A549 treated with Hydrocortisone at 1 μM for 4 hours (cell line): ENCODE measurements around the gene ANAPC16. TPM values are rescaled to one million over a fixed set of nuclear protein-coding genes. Genes with fewer than 3 reads are reported as not detected.

Experiments used
- total RNA-seq: library from RNA; stranded (reverse); fragments of 200-300 nt; extraction: Qiagen RNA extraction; gene quantifications from 5 replicates; pipeline ENCODE4 v1.2.3, GENCODE V29; 2022

ANAPC16 gene
- 60.5 to 89.7 TPM (median 86.2 TPM) in 5 replicates for total RNA-seq

GRCh38 chr10:72215611-72216549 lies at the start of gene ANAPC16, which contains the start of gene ASCC1:
Gene ANAPC16 (plus strand): TSS chr10:72216012. CDS start chr10:72223915, 7,903 bp downstream.
Gene ASCC1 (minus strand): TSS chr10:72216276. CDS start chr10:72213298, 2,978 bp downstream.

GRCh38 chr10:72273410-72274212 lies 57.8 kb downstream of the ANAPC16 start, which contains the start of gene DDIT4:
Gene DDIT4 (plus strand): TSS chr10:72273924. CDS start chr10:72274217, 293 bp downstream.

Other genes starting within 250 kb of the ANAPC16 start
- gene SPOCK2, start 127.5 kb upstream of the ANAPC16 start, total RNA-seq: 0.29 to 0.53 TPM (median 0.37 TPM) in 5 replicates
- 33.9 to 50.6 TPM (median 39.1 TPM) in 5 replicates for gene ASCC1, start 264 bp downstream of the ANAPC16 start, total RNA-seq
- gene DDIT4, start 57.9 kb downstream of the ANAPC16 start, total RNA-seq: 325 to 408 TPM (median 405 TPM) in 5 replicates
- gene DNAJB12, start 138.9 kb downstream of the ANAPC16 start, total RNA-seq: 30.9 to 35.8 TPM (median 32.3 TPM) in 5 replicates